ENCODE data around the gene CALHM2.

CALHM2 gene

DNA sequence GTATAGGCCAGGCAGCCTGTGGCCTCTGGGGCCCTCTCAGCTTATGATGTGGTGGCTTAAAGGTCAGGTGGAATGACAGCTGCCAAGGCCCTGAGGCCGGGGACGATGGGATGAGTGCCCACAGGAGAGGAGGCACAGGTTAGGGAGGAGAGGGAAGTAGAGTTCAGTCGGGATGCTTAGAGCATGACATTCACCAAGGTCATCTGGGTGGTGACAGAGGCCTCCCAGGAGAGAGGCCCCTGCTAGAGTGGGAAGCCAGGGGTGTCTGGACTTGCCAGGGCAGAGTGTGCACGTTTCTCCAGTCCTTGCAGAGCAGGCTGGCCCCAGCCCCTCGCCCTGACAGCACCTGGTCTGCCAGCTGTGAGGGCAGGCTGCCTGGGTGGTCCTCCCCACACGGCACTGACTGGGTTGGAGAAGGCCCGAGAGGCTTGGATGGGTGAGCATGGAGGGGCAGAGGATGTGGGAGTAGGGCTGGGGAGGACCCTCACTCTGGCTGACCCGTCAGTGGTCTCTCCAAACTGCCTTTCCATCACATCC is 5.1 kb upstream of the CALHM2 start:
- H3K79me2 ChIP-seq (ENCODE audit: control insufficient read depth, insufficient read depth, low read length, poor library complexity): no peaks in the 10 kb centered on the region
- no peak overlapping the region for H2BK120ac ChIP-seq (ENCODE audit: insufficient read depth, low read length, poor library complexity)
- no peak overlapping the region for H4K12ac ChIP-seq (ENCODE audit: low read depth, low read length)
- no peak overlapping the region for H3K4ac ChIP-seq (ENCODE audit: low read depth, low read length)
- DNase-seq: no peak
- H3K36me3 ChIP-seq (ENCODE audit: control insufficient read depth in 1 of 2, insufficient read depth in 2 of 2, low read length in 2 of 2): no peaks in the 10 kb centered on the region
- no peak overlapping the region for H2AK5ac ChIP-seq (ENCODE audit: low read length)
- H4K91ac ChIP-seq (ENCODE audit: low read depth, low read length): no peak overlapping the region
- no peak overlapping the region for H3K27ac ChIP-seq (ENCODE audit: low read depth, low read length)
- H2BK12ac ChIP-seq (ENCODE audit: low read length): no peak overlapping the region
- H3K4me2 ChIP-seq (ENCODE audit: low read length): no peak overlapping the region
- H4K8ac ChIP-seq (ENCODE audit: low read depth, low read length): no peak overlapping the region
- no peaks in the 10 kb centered on the region for H3K27me3 ChIP-seq (ENCODE audit: insufficient read depth, low read length)
- H2AFZ ChIP-seq (ENCODE audit: insufficient read depth, low read length, poor library complexity): no peak overlapping the region
- no peak overlapping the region for H3K9ac ChIP-seq (ENCODE audit: low read length)
- H2BK5ac ChIP-seq (ENCODE audit: low read depth, low read length, poor library complexity): no peak overlapping the region
- peaks cover 4 to 5% of the 10 kb centered on the region in 2 experiments for H3K4me1 ChIP-seq (ENCODE audit: control insufficient read depth in 1 of 2, insufficient read depth in 2 of 2, low read length in 2 of 2)
- H3K4me3 ChIP-seq (ENCODE audit: low read depth, low read length): no peak overlapping the region
- H3K23ac ChIP-seq (ENCODE audit: low read length): no peak overlapping the region
- H3K14ac ChIP-seq (ENCODE audit: low read length): no peak overlapping the region
- H3K18ac ChIP-seq (ENCODE audit: low read length): no peak overlapping the region
- no peaks in the 10 kb centered on the region for H3K79me1 ChIP-seq (ENCODE audit: low read length)
- no CpG with 5 or more reads among the region's 8 CpGs for whole genome bisulfite sequencing (ENCODE audit: extremely low coverage, insufficient coverage, insufficient read length)
- H3K9me3 ChIP-seq (ENCODE audit: insufficient read depth, low read depth, low read length): no peaks in the 10 kb centered on the region

DNA sequence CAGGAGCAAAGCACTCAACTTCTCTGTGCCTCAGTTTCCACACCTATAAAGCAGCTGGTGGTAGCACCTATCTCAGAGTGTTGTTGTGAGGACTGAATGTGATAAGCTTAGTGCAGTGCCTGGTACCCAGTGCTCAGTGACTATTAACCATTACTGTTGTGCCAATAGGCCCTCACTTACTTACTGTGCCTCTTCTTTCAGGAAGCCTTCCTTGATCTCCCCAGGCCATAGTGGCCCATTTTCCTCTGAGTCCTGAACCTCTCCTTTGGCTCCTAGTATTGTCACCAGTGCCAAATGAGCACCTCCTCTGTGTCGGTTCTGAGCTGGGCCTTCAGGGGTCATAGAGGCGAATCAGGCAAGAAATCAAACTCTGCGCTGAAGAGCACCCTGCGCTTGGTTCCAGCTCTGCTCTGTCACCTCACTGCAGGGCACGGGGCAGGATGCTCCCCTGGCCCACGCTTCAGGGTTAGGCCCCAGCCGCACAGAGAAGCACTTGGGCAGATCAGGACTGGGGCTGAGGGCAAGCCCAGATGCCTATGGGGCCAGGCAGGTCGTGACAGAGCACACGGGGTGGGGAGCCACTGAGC is 4.0 kb upstream of the CALHM2 start:
- Histone ChIP-seq H3K18ac (ENCODE audit: low read length) (no peak overlapping the region), H3K14ac (ENCODE audit: low read length) (no peak overlapping the region), H3K27ac (ENCODE audit: low read depth, low read length) (no peak overlapping the region), H4K12ac (ENCODE audit: low read depth, low read length) (no peak overlapping the region), H2BK12ac (ENCODE audit: low read length) (no peak overlapping the region), H2BK120ac (ENCODE audit: insufficient read depth, low read length, poor library complexity) (no peak overlapping the region), H2BK5ac (ENCODE audit: low read depth, low read length, poor library complexity) (no peak overlapping the region), H2AFZ (ENCODE audit: insufficient read depth, low read length, poor library complexity) (no peak overlapping the region), H3K4me3 (ENCODE audit: low read depth, low read length) (no peak overlapping the region), H3K27me3 (ENCODE audit: insufficient read depth, low read length) (no peaks in the 10 kb centered on the region), H3K79me1 (ENCODE audit: low read length) (peaks cover 5% of the 10 kb centered on the region), H4K8ac (ENCODE audit: low read depth, low read length) (no peak overlapping the region), H3K4me1 (ENCODE audit: control insufficient read depth in 1 of 2, insufficient read depth in 2 of 2, low read length in 2 of 2) (peaks cover 10 to 11% of the 10 kb centered on the region in 2 experiments), H3K36me3 (ENCODE audit: control insufficient read depth in 1 of 2, insufficient read depth in 2 of 2, low read length in 2 of 2) (no peaks in the 10 kb centered on the region), H2AK5ac (ENCODE audit: low read length) (no peak overlapping the region), H3K9ac (ENCODE audit: low read length) (no peak overlapping the region), H3K79me2 (ENCODE audit: control insufficient read depth, insufficient read depth, low read length, poor library complexity) (no peaks in the 10 kb centered on the region), H3K4me2 (ENCODE audit: low read length) (no peak overlapping the region), H4K91ac (ENCODE audit: low read depth, low read length) (no peak overlapping the region), H3K23ac (ENCODE audit: low read length) (no peak overlapping the region), H3K9me3 (ENCODE audit: insufficient read depth, low read depth, low read length) (no peaks in the 10 kb centered on the region), H3K4ac (ENCODE audit: low read depth, low read length) (no peak overlapping the region)
- no CpG with 5 or more reads among the region's 9 CpGs for WGBS (ENCODE audit: extremely low coverage, insufficient coverage, insufficient read length)
- DNase-seq: no peak

DNA sequence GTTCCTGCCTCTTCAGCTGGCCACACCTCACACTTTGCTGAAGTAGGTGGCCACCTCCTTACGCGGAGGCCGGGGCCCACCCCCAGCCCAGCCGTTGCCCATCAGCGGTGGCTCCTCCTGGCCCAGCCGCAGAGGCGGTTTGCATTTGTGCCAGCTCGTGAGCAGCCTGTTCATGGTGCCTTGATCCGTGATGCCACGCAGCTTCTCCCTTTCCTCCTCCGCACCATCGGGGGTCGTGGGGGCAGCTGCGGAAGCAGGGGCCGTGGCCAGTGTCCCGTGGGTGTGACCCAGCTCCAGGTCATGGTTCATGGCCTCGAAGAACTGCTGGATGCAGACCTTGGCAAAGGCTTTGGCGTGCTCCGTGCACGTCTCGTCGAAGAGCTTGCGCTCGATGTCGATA is 3.1 kb upstream of the CALHM2 start:
- H2AFZ ChIP-seq (ENCODE audit: insufficient read depth, low read length, poor library complexity): no peak overlapping the region
- DNase-seq: no peak
- WGBS (ENCODE audit: extremely low coverage, insufficient coverage, insufficient read length): no CpG with 5 or more reads among the region's 25 CpGs
- H3K27me3 ChIP-seq (ENCODE audit: insufficient read depth, low read length): no peaks in the 10 kb centered on the region
- H3K36me3 ChIP-seq (ENCODE audit: control insufficient read depth in 1 of 2, insufficient read depth in 2 of 2, low read length in 2 of 2): no peaks in the 10 kb centered on the region
- peaks cover 10 to 11% of the 10 kb centered on the region in 2 experiments for H3K4me1 ChIP-seq (ENCODE audit: control insufficient read depth in 1 of 2, insufficient read depth in 2 of 2, low read length in 2 of 2)
- H3K9ac ChIP-seq (ENCODE audit: low read length): no peak overlapping the region
- no peak overlapping the region for H3K14ac ChIP-seq (ENCODE audit: low read length)
- H2AK5ac ChIP-seq (ENCODE audit: low read length): no peak overlapping the region
- H3K4me3 ChIP-seq (ENCODE audit: low read depth, low read length): no peak overlapping the region
- no peak overlapping the region for H4K8ac ChIP-seq (ENCODE audit: low read depth, low read length)
- H3K27ac ChIP-seq (ENCODE audit: low read depth, low read length): no peak overlapping the region
- H3K4me2 ChIP-seq (ENCODE audit: low read length): no peak overlapping the region
- H3K79me2 ChIP-seq (ENCODE audit: control insufficient read depth, insufficient read depth, low read length, poor library complexity): no peaks in the 10 kb centered on the region
- no peak overlapping the region for H2BK12ac ChIP-seq (ENCODE audit: low read length)
- H3K18ac ChIP-seq (ENCODE audit: low read length): no peak overlapping the region
- no peak overlapping the region for H2BK5ac ChIP-seq (ENCODE audit: low read depth, low read length, poor library complexity)
- no peak overlapping the region for H3K4ac ChIP-seq (ENCODE audit: low read depth, low read length)
- no peak overlapping the region for H4K12ac ChIP-seq (ENCODE audit: low read depth, low read length)
- no peaks in the 10 kb centered on the region for H3K9me3 ChIP-seq (ENCODE audit: insufficient read depth, low read depth, low read length)
- H3K23ac ChIP-seq (ENCODE audit: low read length): no peak overlapping the region
- no peak overlapping the region for H4K91ac ChIP-seq (ENCODE audit: low read depth, low read length)
- H3K79me1 ChIP-seq (ENCODE audit: low read length): peaks cover 5% of the 10 kb centered on the region
- no peak overlapping the region for H2BK120ac ChIP-seq (ENCODE audit: insufficient read depth, low read length, poor library complexity)

DNA sequence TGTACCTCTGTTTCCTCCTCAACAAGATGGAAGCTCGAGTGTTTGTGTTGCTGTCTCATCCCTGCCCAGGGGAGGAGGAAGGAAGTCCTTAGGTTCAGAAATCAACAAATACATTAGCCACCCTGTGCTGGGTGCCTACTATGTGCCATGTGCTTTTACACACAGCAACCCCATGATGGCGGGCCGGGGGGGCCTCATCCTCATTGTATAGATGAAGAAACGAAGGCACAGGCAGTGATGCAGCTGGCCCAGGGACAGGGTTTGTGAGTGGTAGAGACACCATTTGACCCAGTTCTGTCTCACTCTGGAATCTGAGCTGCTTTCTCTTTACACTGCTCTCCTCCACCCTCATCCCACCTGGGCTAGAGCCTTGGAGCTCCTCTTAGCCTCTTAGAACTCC is 1.9 kb upstream of the CALHM2 start:
- Histone ChIP-seq H3K9me3 (ENCODE audit: insufficient read depth, low read depth, low read length) (no peaks in the 10 kb centered on the region), H4K12ac (ENCODE audit: low read depth, low read length) (no peak overlapping the region), H3K36me3 (ENCODE audit: control insufficient read depth in 1 of 2, insufficient read depth in 2 of 2, low read length in 2 of 2) (peaks cover 0 to 7% of the 10 kb centered on the region in 2 experiments), H3K14ac (ENCODE audit: low read length) (no peak overlapping the region), H3K4me3 (ENCODE audit: low read depth, low read length) (no peak overlapping the region), H3K18ac (ENCODE audit: low read length) (no peak overlapping the region), H3K27ac (ENCODE audit: low read depth, low read length) (no peak overlapping the region), H3K27me3 (ENCODE audit: insufficient read depth, low read length) (no peaks in the 10 kb centered on the region), H3K4me1 (ENCODE audit: control insufficient read depth in 1 of 2, insufficient read depth in 2 of 2, low read length in 2 of 2) (peaks cover 10 to 11% of the 10 kb centered on the region in 2 experiments), H2BK12ac (ENCODE audit: low read length) (no peak overlapping the region), H3K4ac (ENCODE audit: low read depth, low read length) (no peak overlapping the region), H4K91ac (ENCODE audit: low read depth, low read length) (no peak overlapping the region), H3K4me2 (ENCODE audit: low read length) (no peak overlapping the region), H3K79me1 (ENCODE audit: low read length) (peaks cover 5% of the 10 kb centered on the region), H3K79me2 (ENCODE audit: control insufficient read depth, insufficient read depth, low read length, poor library complexity) (no peaks in the 10 kb centered on the region), H4K8ac (ENCODE audit: low read depth, low read length) (no peak overlapping the region), H3K23ac (ENCODE audit: low read length) (no peak overlapping the region), H2BK5ac (ENCODE audit: low read depth, low read length, poor library complexity) (no peak overlapping the region), H2BK120ac (ENCODE audit: insufficient read depth, low read length, poor library complexity) (no peak overlapping the region), H3K9ac (ENCODE audit: low read length) (no peak overlapping the region), H2AFZ (ENCODE audit: insufficient read depth, low read length, poor library complexity) (no peak overlapping the region), H2AK5ac (ENCODE audit: low read length) (no peak overlapping the region)
- no CpG with 5 or more reads among the region's 4 CpGs for WGBS (ENCODE audit: extremely low coverage, insufficient coverage, insufficient read length)
- DNase-seq: peak; percentile 38 to 48
